HG03097 (cell line): ENCODE results near the gene CSNK1A1.
"Not testable (repeated sequence)": the region's sequence is repeated elsewhere in the genome, so short reads cannot be mapped to it uniquely, and the experiment has no call there.

Experiments used
- ATAC-seq: cut with Tn5 transposase; IDR thresholded peaks from one replicate; pipeline ENCODE4 v1.9.1; 2021; ENCODE audit not compliant: unreplicated experiment, low FRiP score

Gene CSNK1A1

GRCh38 chr5:149551227-149552037, at the start of gene CSNK1A1:
CSNK1A1 (minus strand) TSS chr5:149551439; CDS start chr5:149550964, 475 bp downstream.
- peak; percentile 91 for ATAC-seq

GRCh38 chr5:149600932-149601331, 49.7 kb upstream of the CSNK1A1 start:
- no peak for ATAC-seq

- ATAC-seq: no peak
Observed at GRCh38 chr5:149599375-149599774, 48.1 kb upstream of the CSNK1A1 start.

DNA sequence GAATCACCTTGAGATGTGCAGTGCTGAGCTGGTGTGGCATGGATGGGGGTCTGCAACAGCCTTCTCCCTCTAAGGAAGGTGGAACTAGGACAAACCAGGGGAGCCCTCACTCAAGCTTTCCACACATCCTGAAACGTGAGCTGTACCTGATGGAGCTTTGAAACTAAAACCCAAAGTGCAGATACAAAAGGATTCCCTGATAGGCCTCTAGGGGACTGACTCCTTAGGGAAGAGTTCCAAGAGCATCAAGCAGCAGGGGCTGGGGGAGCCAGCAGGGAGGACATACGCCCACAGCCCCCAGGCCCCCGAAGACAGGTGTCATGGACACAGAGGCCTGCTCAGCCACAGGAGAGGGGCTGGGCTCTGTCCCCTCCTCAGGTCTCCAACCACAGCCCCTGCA, 47.7 kb upstream of the CSNK1A1 start:
- no peak for ATAC-seq

DNA sequence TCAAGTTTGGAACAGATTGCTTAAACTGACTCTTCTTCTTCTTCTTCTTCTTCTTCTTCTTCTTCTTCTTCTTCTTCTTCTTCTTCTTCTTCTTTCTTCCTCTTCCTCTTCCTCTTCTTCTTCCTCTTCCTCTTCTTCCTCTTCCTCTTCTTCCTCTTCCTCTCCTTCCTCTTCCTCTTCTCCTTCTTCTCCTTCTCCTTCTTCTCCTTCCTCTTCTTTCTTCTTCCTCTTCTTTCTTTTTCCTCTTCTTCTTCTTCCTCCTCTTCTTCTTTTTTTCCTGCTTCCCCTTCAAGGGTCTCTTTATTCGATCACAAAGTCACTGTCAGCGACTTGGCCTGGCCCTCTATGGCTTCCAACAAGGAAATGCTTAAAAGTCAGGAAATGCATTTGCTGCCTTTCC, 47.0 kb upstream of the CSNK1A1 start:
- ATAC-seq: not testable (repeated sequence)

- no peak for ATAC-seq
Observed at GRCh38 chr5:149597618-149598017, 46.4 kb upstream of the CSNK1A1 start.

DNA sequence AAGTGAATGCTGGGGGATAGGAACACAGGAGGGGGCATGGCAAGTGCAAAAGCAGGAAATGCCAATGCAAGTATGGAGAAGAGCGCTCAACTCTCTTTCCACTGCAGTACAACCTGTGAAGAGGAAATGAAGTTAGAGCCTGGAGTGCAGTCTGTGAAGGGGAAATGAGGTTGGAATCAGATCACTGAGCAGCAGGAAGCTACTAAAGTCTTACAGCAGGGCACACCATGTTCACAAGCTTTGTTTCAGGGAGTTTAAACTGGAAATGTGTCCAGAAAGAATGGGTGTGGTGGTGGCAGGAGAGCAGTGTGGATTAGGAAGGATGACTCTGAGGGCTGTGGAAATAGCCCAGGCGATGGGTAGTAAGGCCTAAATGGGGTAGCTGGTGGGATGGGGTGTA, 45.5 kb upstream of the CSNK1A1 start:
- no peak for ATAC-seq

DNA sequence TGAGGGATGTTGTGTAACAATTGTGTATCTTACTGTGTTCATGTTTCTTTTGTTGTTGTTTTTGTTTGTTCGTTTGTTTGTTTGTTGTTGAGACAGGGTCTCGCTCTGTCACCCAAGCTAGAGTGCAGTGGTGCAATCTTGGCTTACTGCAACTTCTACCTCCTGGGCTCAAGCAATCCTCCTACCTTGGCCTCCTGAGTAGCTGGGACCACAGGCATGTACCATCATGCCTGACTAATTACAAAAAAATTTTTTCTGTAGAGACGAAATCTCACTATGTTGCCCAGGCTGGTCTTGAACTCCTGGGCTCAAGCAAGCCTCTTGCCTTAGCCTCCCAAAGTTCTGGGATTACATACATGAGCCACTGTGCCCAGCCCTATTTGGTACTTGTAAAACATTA, 43.9 kb upstream of the CSNK1A1 start:
- not testable (repeated sequence) for ATAC-seq

GRCh38 chr5:149594206-149594895, 43.1 kb upstream of the CSNK1A1 start:
- ATAC-seq: no peak

DNA sequence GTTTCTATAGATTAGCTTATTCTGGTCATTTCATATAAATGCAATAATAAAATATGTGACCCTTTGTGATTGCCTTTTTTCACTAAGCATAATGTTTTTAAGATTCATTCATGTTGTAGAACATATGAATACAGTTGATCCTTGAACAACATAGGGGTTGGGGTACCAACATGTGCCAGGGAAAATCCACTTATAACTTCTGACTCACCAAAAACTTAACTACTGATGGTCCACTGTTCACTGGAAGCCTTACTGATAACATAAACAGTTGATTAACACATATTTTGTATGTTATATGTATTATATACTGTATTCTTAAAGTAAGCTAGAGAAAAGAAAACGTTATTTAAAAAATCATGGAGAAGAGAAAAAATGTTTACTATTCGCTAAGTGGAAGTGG, 42.1 kb upstream of the CSNK1A1 start:
- no peak for ATAC-seq

- no peak for ATAC-seq
Observed at GRCh38 chr5:149588936-149589335, 37.7 kb upstream of the CSNK1A1 start.

- no peak for ATAC-seq
Observed at GRCh38 chr5:149586708-149587318, 35.6 kb upstream of the CSNK1A1 start.

DNA sequence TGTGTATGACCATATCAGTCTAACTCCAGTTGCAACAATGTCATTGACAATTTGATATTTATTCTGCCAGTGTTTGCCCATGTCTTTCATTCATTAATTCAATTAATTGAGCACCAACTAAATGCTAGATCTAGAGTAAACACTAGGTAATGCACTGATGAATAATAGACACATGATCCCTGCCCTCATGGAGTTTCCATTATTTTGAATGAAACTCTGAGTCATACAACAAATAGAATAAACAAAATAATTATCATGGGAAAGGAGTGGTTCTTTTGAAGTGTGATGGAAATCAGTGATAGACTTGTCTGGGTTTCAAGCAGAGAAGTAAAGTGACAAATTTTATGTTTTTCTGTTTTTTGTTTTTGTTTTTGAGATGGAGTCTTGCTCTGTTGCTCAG, 34.7 kb upstream of the CSNK1A1 start:
- ATAC-seq: no peak

- ATAC-seq: no peak
Observed at GRCh38 chr5:149584121-149584520, 32.9 kb upstream of the CSNK1A1 start.

GRCh38 chr5:149583394-149583793, 32.2 kb upstream of the CSNK1A1 start:
- no peak for ATAC-seq

DNA sequence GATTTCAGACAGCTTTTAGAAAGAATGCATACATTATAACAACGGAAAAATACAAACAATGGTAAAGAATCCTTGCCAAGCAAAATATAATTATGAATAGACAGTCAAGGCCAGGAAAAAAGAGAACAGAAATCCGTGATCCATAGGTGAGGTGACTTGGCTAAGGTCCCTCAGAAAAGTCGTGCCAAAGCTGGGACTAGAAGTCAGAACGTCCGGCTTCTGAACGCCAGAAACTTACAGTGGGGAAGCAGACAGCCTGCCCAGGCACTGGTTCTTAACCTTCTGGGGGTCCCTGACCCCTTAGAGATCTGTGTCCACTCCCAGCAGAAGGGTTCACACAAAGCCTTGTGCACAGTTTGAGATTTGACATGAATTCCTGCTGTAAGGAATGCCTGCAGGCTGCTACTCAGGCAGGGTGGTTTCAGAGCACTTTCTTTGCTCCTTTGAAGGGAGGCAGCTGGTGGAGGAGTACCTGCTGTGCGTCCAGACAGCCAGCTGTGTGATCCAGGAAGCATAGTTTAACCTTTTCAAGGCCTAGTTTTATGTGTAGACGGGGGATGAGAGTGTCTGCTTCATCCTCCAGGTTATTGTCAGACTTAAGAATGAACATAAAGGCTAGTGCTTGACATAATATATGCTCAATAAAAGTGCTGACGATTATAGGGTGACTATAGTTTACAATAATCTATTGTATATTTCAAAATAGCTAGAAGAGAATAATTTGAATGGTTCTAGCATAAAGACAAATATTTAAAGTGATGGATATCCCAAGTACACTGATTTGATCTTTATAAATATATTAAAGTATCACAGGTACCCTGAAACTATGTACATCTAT, 30.9 kb upstream of the CSNK1A1 start:
- ATAC-seq: no peak

DNA sequence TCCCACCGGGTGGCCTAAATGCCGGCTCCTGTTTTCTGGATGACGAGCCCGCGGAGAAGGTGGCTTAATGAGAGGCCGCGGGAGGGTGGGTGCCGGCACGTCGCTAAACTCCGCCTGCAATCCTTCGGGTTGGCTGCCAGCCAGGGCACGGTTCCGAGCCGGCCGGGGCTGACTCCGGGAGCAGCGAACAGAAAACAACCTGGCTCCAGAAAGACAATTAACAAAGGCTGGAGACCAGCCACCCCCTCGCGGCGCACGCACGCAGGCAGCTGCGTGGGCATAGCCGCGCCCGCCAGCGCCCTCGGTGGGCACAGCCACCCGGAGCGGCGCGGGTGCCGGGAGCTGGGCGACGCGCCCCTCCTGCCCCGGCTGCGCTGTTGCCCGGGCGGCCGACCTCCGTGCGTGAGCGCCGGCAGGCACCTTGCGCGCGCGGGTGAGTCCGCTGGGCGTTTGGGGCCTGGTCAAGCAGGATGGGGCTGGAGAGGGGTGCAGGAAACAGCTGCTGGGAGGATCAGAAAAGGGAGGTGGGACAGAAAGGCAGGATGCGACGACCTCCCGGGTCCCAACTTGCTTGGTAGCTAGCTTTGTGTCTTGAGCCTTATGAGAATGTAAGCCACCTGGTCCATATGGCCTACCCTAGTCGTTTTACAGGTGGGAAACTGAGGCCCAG, 30.1 kb upstream of the CSNK1A1 start, which contains the start of gene ARHGEF37:
Gene ARHGEF37, plus strand, starts transcription at position 307 of the 670 bp plus-strand sequence. CDS start 16,272 bp downstream, outside the sequence.
- ATAC-seq: no peak

DNA sequence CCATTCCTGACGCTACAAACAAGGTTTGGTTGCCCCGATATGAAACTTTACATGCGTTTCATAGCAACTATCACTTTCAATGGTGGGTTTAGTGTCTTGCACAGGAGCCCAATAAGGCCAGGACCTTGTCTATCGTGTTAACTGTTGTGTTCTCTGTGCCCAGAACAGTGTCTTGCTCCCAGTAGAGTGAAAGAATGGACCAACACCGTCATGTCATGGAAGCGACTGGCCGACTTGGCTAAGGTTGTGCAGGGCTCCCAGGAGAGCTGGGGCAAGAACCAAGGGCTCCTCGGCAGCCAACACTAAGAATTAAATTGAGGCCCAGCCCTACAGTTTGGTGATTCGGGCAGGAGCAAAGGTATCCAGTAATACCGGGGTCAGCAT, 29.6 kb upstream of the CSNK1A1 start:
- ATAC-seq: no peak

DNA sequence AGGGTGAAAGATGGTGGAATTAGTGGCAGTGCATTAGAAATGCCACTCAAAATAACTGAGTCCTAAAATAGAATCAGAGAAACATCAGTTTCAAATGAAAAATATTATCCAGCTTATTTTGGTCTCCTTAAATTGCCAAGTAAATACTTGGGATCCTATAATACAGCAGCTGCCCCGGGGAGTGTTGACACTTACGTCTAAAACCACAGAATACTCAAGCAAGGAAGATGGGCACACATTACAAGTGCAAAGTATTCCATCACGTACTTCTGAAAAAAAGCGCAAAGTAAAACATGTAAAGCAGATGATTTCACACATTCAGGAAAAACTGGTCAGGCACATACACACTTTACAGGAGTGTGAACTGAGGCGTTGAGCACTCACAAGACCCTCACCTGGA, 27.7 kb upstream of the CSNK1A1 start:
- no peak for ATAC-seq

DNA sequence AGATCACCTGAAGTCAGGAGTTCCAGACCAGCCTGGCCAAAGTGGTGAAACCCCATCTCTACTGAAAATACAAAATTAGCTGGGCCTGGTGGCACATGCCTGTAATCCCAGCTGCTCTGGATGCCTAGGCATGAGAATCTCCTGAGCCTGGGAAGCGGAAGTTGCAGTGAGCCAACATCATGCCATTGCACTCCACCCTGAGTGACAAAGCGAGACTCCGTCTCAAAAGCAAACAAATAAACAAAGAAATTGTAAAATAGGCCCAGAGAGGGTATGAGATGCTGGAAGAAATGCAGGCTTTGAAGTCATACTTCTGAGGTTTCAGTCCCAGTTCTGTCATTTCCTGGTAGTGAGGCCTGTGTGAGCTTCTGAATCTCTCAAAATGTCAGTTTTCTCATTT, 24.8 kb upstream of the CSNK1A1 start:
- no peak for ATAC-seq
